Tibial artery (tissue), 4 donors: Measurements from ENCODE around the gene PCDHGB7.

Experiments used
- DNase-seq, 2 donors: peaks; one replicate each; pipeline ENCODE4 v3.0.0-alpha.2; 2019
- H3K27ac ChIP-seq, 2 donors: fragments of 200-600 bp; sonication (generic) in 1 of 2; 1 replicate in 1 of 2; 2 replicates in 1 of 2; pipeline ENCODE4 v1.5.1; 2018 to 2019; ENCODE audit warnings: mild to moderate bottlenecking in 1 of 2
- H3K27me3 ChIP-seq, 2 donors: fragments of 200-600 bp; sonication (generic) in 1 of 2; one replicate each; pipeline versions ENCODE4 v1.5.1 to v1.6.0; 2016 to 2019
- H3K36me3 ChIP-seq, 3 donors: fragments of 200-600 bp; sonication (generic) in 2 of 3; one replicate each; pipeline ENCODE4 v1.5.1; 2016 to 2019; ENCODE audit warnings: mild to moderate bottlenecking in 2 of 3
- H3K4me1 ChIP-seq, 4 donors: fragments of 200-600 bp; sonication (generic) in 2 of 4; 1 replicate in 3 of 4; 2 replicates in 1 of 4; pipeline ENCODE4 v1.5.1; 2016 to 2019
- H3K4me3 ChIP-seq, 2 donors: fragments of 200-600 bp; sonication (generic) in 1 of 2; 1 replicate in 1 of 2; 2 replicates in 1 of 2; pipeline ENCODE4 v1.5.1; 2018 to 2019; ENCODE audit warnings: mild to moderate bottlenecking in 2 of 2
- H3K9me3 ChIP-seq, 3 donors: fragments of 200-600 bp; sonication (generic) in 1 of 3; one replicate each; pipeline ENCODE4 v1.5.1; 2016 to 2019
- intact Hi-C: fragments of 100-400 bp; cut with DNase I; formaldehyde crosslinking; loops from one replicate; pipeline ENCODE4 v1.15.0; 2023; ENCODE audit warnings: low total_unique reads
- TF ChIP-seq, protein P1 (sequence below), 2 experiments: fragments of 200-600 bp in 1 of 2; fragments of 450-650 bp in 1 of 2; IDR thresholded peaks; one replicate each; pipeline ENCODE4 v1.5.1; 2017 to 2019; ENCODE audit warnings: antibody characterized with exemption in 2 of 2, mild to moderate bottlenecking in 1 of 2, moderate library complexity in 1 of 2

Gene PCDHGB7

GRCh38 chr5:141434006-141434405 lies 16.5 kb downstream of the PCDHGB7 start:
- intact Hi-C loops = no loop called here
- TF ChIP-seq, protein P1, sequence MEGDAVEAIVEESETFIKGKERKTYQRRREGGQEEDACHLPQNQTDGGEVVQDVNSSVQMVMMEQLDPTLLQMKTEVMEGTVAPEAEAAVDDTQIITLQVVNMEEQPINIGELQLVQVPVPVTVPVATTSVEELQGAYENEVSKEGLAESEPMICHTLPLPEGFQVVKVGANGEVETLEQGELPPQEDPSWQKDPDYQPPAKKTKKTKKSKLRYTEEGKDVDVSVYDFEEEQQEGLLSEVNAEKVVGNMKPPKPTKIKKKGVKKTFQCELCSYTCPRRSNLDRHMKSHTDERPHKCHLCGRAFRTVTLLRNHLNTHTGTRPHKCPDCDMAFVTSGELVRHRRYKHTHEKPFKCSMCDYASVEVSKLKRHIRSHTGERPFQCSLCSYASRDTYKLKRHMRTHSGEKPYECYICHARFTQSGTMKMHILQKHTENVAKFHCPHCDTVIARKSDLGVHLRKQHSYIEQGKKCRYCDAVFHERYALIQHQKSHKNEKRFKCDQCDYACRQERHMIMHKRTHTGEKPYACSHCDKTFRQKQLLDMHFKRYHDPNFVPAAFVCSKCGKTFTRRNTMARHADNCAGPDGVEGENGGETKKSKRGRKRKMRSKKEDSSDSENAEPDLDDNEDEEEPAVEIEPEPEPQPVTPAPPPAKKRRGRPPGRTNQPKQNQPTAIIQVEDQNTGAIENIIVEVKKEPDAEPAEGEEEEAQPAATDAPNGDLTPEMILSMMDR (IDR thresholded peaks at IDR 0.05) = no peak
- Histone ChIP-seq H3K9me3 (peaks cover 7 to 95% (median 75%) of the 10 kb centered on the region in 3 donors), H3K4me3 (no peak overlapping the region), H3K27ac (no peak overlapping the region), H3K36me3 (peaks cover 0 to 38% (median 16%) of the 10 kb centered on the region in 3 donors), H3K27me3 (no peaks in the 10 kb centered on the region), H3K4me1 (no peaks in the 10 kb centered on the region)
- DNase-seq = no peak

- no peak overlapping the region for H3K4me3 ChIP-seq
- H3K36me3 ChIP-seq = peaks cover 0 to 53% (median 30%) of the 10 kb centered on the region in 3 donors
- H3K4me1 ChIP-seq = no peaks in the 10 kb centered on the region
- no peak for DNase-seq
- intact Hi-C loops = no loop called here
- TF ChIP-seq, protein P1 (IDR thresholded peaks at IDR 0.05) = no peak
- H3K27ac ChIP-seq = no peak overlapping the region
- H3K27me3 ChIP-seq = no peaks in the 10 kb centered on the region
- peaks cover 2 to 96% (median 81%) of the 10 kb centered on the region in 3 donors for H3K9me3 ChIP-seq
Measured at GRCh38 chr5:141437221-141437620, 19.7 kb downstream of the PCDHGB7 start.

DNA sequence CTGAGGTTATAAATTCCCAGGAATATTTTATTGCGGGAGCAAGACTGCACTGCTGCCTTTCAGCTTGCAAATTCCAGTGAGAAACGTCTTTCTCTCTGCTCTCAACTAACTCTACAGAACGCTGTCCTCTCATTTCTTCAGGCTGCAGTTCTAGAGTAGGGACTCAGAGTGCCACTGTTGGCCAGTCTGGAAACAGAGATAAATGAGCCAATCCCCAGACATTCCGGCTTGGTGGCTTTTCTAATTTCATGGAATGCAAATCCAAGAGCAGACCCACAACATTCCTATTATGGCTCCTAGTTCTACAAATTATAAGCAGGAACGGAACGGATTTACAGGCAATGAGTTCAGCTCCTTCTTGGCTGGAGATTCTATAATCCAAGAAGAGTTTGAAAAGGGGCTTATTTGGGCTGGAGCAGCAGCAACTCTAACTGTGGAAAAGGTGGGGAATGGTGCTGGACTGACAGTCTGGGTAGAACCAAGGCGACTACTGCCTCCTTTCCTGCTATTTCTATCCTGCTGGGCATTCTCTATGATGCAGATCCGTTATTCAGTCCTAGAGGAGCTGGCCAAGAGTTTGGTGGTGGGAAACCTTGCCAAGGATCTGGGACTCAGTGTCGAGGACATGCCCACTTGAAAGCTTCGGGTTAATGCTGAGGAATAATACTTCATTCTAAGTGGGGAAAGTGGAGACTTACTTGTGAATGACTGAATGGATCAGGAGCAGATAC lies 22.1 kb downstream of the PCDHGB7 start:
- no peak overlapping the region for H3K4me3 ChIP-seq
- H3K27me3 ChIP-seq = no peaks in the 10 kb centered on the region
- DNase-seq = no peak
- H3K4me1 ChIP-seq = no peaks in the 10 kb centered on the region
- peaks cover 0 to 53% (median 30%) of the 10 kb centered on the region in 3 donors for H3K36me3 ChIP-seq
- TF ChIP-seq, protein P1 (IDR thresholded peaks at IDR 0.05) = no peak
- H3K27ac ChIP-seq = no peak overlapping the region
- peaks cover 2 to 91% (median 69%) of the 10 kb centered on the region in 3 donors for H3K9me3 ChIP-seq
- intact Hi-C loops = no loop called here

- Histone ChIP-seq H3K27me3 (no peaks in the 10 kb centered on the region), H3K4me3 (no peak overlapping the region), H3K9me3 (peaks cover 2 to 93% (median 64%) of the 10 kb centered on the region in 3 donors), H3K4me1 (no peaks in the 10 kb centered on the region), H3K27ac (no peak overlapping the region), H3K36me3 (peaks cover 0 to 52% (median 30%) of the 10 kb centered on the region in 3 donors)
- intact Hi-C loops = no loop called here
- DNase-seq = no peak
- TF ChIP-seq, protein P1 (IDR thresholded peaks at IDR 0.05) = no peak
Measured at GRCh38 chr5:141440341-141440740, 22.9 kb downstream of the PCDHGB7 start.

DNA sequence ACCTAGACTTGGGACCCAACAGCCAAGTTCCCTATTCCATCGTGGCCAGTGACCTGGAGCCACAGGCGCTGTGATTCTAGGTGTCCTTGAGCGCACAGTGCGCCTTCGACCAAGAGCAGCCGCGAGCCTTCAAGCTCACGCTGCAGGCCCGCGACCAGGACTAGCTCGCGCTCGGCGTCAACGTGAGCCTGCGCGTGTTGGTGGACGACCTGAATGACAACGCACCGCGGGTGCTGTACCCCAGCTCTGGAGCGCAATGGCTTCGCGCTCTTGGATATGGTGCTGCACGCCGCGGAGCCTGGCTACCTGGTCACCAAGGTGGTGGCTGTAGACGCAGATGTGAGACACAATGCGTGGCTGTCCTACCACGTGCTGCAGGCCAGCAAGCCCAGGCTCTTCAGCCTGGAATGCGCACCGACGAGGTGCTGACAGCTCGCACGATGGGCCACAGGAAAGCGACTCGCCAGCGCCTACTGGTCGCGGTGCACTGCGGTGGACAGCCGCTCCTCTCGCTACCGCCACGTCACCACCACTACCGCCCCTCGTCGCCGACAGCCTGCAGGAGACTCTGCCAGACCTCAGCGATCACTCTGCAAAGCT lies 24.2 kb downstream of the PCDHGB7 start:
- intact Hi-C loops = no loop called here
- no peak for DNase-seq
- peaks cover 2 to 83% (median 51%) of the 10 kb centered on the region in 3 donors for H3K9me3 ChIP-seq

More for the DNA sequence above, 24.2 kb downstream of the PCDHGB7 start:
- no peaks in the 10 kb centered on the region for H3K4me1 ChIP-seq
- no peaks in the 10 kb centered on the region for H3K27me3 ChIP-seq
- no peak overlapping the region for H3K27ac ChIP-seq
- peaks cover 0 to 40% (median 23%) of the 10 kb centered on the region in 3 donors for H3K36me3 ChIP-seq
- H3K4me3 ChIP-seq = no peak overlapping the region
- TF ChIP-seq, protein P1 (IDR thresholded peaks at IDR 0.05) = no peak
